Measurements from ENCODE around the gene DLL4. TPM values are rescaled to one million over a fixed set of nuclear protein-coding genes. Genes with fewer than 3 reads are reported as not detected.

DLL4 gene
- total RNA-seq, 2 experiments from 2014 or later = 0.15 to 0.19 TPM

DNA sequence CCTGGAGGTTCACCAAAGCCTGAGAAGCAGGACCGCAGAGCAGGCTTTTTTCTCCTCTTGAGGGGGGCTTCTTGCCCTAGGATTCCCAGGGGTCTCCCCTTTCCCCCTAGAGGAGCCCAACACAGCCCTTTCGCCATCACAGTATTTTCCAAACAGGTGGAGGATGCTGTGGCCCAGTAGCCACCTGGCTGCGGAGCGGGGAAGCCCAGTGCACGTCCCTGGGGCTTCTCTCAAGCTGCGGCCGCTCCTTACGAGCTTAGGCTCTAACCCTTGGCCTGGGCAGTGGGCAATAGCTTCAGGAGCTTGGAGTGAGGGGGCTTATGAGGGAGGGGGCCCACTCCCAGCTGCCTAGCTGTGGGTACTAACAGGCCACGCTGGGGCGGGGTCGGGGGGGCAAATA lies 11.6 kb upstream of the DLL4 start:
- intact Hi-C loops (cut with micrococcal nuclease; ENCODE audit: unreplicated experiment) = no loop called here
- Histone ChIP-seq H3K36me3 (ENCODE audit: insufficient read depth, low read length) (no peaks in the 10 kb centered on the region), H2AFZ (ENCODE audit: low read length) (no peak overlapping the region), H3K79me2 (ENCODE audit: insufficient read depth, low read depth, low read length) (no peaks in the 10 kb centered on the region), H3K4me1 (ENCODE audit: insufficient read depth, low read length, poor library complexity, severe bottlenecking) (no peaks in the 10 kb centered on the region), H3K9me2 (ENCODE audit: insufficient read depth, low read length) (no peaks in the 10 kb centered on the region), H4K20me1 (ENCODE audit: insufficient read depth, low read length) (no peaks in the 10 kb centered on the region), H3K4me3 (ENCODE audit: low read depth, low read length, poor library complexity, severe bottlenecking) (no peak overlapping the region), H3K9me3 (ENCODE audit: low read length) (no peaks in the 10 kb centered on the region), H3K4me2 (ENCODE audit: low read length) (no peak overlapping the region), H3K27ac (ENCODE audit: low read depth, low read length, poor library complexity, severe bottlenecking) (no peak overlapping the region)
- ChIA-PET CTCF (ENCODE audit: unreplicated experiment) (no interaction called here), POLR2A (interaction anchor here (0.5 to 1.1 kb wide), 2 partner anchors 10 to 149 kb away, joined by 4 to 5 read pairs; no protein-coding TSS in a partner anchor)
- TF ChIP-seq, protein P1, sequence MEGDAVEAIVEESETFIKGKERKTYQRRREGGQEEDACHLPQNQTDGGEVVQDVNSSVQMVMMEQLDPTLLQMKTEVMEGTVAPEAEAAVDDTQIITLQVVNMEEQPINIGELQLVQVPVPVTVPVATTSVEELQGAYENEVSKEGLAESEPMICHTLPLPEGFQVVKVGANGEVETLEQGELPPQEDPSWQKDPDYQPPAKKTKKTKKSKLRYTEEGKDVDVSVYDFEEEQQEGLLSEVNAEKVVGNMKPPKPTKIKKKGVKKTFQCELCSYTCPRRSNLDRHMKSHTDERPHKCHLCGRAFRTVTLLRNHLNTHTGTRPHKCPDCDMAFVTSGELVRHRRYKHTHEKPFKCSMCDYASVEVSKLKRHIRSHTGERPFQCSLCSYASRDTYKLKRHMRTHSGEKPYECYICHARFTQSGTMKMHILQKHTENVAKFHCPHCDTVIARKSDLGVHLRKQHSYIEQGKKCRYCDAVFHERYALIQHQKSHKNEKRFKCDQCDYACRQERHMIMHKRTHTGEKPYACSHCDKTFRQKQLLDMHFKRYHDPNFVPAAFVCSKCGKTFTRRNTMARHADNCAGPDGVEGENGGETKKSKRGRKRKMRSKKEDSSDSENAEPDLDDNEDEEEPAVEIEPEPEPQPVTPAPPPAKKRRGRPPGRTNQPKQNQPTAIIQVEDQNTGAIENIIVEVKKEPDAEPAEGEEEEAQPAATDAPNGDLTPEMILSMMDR (conservative IDR thresholded peaks at IDR 0.05; ENCODE audit: low read length) = no peak
- TF ChIP-seq EZH2phosphoT487 (IDR thresholded peaks at IDR 0.05; ENCODE audit: borderline replicate concordance, low read depth, low read length) = no peak
- no peak for DNase-seq (ENCODE audit: low spot score)
- BruUV-seq (replicated peaks) = no TSS peak

DNA sequence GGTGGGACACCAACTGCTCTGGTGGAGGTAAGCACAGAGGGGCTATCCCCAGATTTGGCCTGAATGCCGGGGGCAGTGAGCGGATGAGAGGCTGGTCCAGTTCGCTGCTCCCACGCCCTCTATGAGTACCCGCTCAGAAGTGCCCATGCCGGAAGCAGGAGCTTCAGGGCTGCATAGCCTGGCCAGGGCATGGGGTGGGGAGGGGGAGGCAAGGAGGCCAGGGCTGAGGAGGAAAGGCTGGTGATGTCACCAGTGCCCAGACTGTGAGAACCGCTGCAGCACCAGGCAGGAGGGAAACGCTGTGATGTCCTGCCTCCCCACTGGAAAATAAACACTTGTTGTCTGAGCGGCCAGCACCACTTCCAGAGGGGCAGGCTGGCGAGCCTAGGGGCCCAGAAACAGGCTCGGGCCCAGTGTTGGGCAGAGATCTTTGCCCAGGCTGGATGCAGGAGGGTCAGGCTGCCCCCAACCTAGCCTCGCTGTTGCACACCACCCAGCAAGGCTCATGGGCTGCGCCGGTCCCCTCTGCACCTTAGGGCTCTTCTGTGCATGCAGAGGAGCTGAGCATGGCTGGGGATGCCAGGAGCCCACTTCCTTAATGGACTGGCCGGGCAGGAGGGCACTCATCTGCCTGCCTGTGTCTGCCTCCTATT lies 10.9 kb upstream of the DLL4 start:
- BruUV-seq (replicated peaks) = no TSS peak
- CTCF ChIA-PET (ENCODE audit: unreplicated experiment) = no interaction called here
- H3K9me2 ChIP-seq (ENCODE audit: insufficient read depth, low read length) = no peaks in the 10 kb centered on the region
- H3K27ac ChIP-seq (ENCODE audit: low read depth, low read length, poor library complexity, severe bottlenecking) = no peak overlapping the region
- intact Hi-C loops (cut with micrococcal nuclease; ENCODE audit: unreplicated experiment) = no loop called here
- no peaks in the 10 kb centered on the region for H3K79me2 ChIP-seq (ENCODE audit: insufficient read depth, low read depth, low read length)
- no peaks in the 10 kb centered on the region for H4K20me1 ChIP-seq (ENCODE audit: insufficient read depth, low read length)
- H3K9me3 ChIP-seq (ENCODE audit: low read length) = no peaks in the 10 kb centered on the region
- no peak for DNase-seq (ENCODE audit: low spot score)
- no peak for TF ChIP-seq EZH2phosphoT487 (IDR thresholded peaks at IDR 0.05; ENCODE audit: borderline replicate concordance, low read depth, low read length)
- TF ChIP-seq, protein P1 (conservative IDR thresholded peaks at IDR 0.05; ENCODE audit: low read length) = no peak
- POLR2A ChIA-PET = no interaction called here
- H2AFZ ChIP-seq (ENCODE audit: low read length) = no peak overlapping the region
- no peaks in the 10 kb centered on the region for H3K36me3 ChIP-seq (ENCODE audit: insufficient read depth, low read length)
- no peak overlapping the region for H3K4me2 ChIP-seq (ENCODE audit: low read length)
- no peak overlapping the region for H3K4me3 ChIP-seq (ENCODE audit: low read depth, low read length, poor library complexity, severe bottlenecking)
- H3K4me1 ChIP-seq (ENCODE audit: insufficient read depth, low read length, poor library complexity, severe bottlenecking) = no peaks in the 10 kb centered on the region

DNA sequence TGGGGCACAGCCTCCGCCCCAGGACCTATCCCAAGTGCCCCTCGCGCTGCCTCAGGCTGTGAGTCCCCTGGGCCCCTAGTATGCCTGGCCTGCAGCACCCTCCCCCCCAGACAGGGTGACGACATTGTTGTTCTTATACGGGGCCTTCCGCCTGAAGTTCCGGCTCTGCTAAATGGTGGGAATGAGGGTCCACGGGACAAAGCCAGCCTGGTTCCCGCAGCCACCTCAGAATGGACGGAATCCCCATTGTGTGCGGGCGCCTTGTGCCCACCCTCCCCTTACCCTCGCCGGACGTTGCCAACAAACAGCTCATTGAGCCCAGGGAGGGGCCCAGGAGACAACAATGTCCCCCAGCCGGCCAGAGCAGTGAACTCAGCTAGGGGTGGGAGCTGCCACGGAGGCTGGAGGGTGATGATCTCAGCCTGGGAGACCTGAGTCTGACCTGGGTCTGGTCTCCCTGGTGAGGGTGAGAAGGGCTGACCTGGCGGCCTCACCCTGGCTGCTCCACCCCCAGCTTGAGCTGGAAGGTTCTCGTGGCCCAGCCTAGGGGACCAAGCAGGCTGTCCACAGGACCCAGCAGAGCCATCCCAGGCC lies 10.2 kb upstream of the DLL4 start:
- no TSS peak for BruUV-seq (replicated peaks)
- POLR2A ChIA-PET = no interaction called here
- no peak overlapping the region for H3K27ac ChIP-seq (ENCODE audit: low read depth, low read length, poor library complexity, severe bottlenecking)
- CTCF ChIA-PET (ENCODE audit: unreplicated experiment) = no interaction called here
- H3K4me3 ChIP-seq (ENCODE audit: low read depth, low read length, poor library complexity, severe bottlenecking) = no peak overlapping the region
- H4K20me1 ChIP-seq (ENCODE audit: insufficient read depth, low read length) = no peaks in the 10 kb centered on the region
- no peak for DNase-seq (ENCODE audit: low spot score)
- H3K4me2 ChIP-seq (ENCODE audit: low read length) = no peak overlapping the region
- no peaks in the 10 kb centered on the region for H3K79me2 ChIP-seq (ENCODE audit: insufficient read depth, low read depth, low read length)
- H2AFZ ChIP-seq (ENCODE audit: low read length) = no peak overlapping the region
- H3K9me3 ChIP-seq (ENCODE audit: low read length) = no peaks in the 10 kb centered on the region
- H3K9me2 ChIP-seq (ENCODE audit: insufficient read depth, low read length) = no peaks in the 10 kb centered on the region
- intact Hi-C loops (cut with micrococcal nuclease; ENCODE audit: unreplicated experiment) = no loop called here
- H3K36me3 ChIP-seq (ENCODE audit: insufficient read depth, low read length) = no peaks in the 10 kb centered on the region
- H3K4me1 ChIP-seq (ENCODE audit: insufficient read depth, low read length, poor library complexity, severe bottlenecking) = no peaks in the 10 kb centered on the region
- TF ChIP-seq, protein P1 (conservative IDR thresholded peaks at IDR 0.05; ENCODE audit: low read length) = no peak
- TF ChIP-seq EZH2phosphoT487 (IDR thresholded peaks at IDR 0.05; ENCODE audit: borderline replicate concordance, low read depth, low read length) = no peak
